Gastroesophageal sphincter (tissue), 4 donors: ENCODE results near the gene COL4A2. TPM values are rescaled to one million over a fixed set of nuclear protein-coding genes. Genes with fewer than 3 reads are reported as not detected.
"Not testable (repeated sequence)": the region's sequence is repeated elsewhere in the genome, so short reads cannot be mapped to it uniquely, and the experiment has no call there.

ENCODE experiments used
- ATAC-seq: fragments of 150-250 bp; one replicate; pipeline ENCODE4 v1.9.1; 2016; ENCODE audit warnings: mild to moderate bottlenecking, moderate library complexity
- H3K27ac ChIP-seq, 4 donors: fragments of 200-600 bp; sonication (generic) in 3 of 4; 1 replicate in 3 of 4; 2 replicates in 1 of 4; pipeline ENCODE4 v1.5.1; 2016 to 2019
- H3K27me3 ChIP-seq: fragments of 200-600 bp; sonication (generic); one replicate; pipeline ENCODE4 v1.5.1; 2019
- H3K36me3 ChIP-seq, 2 donors: fragments of 200-600 bp; sonication (generic); one replicate each; pipeline ENCODE4 v1.5.1; 2019; ENCODE audit warnings: control low read depth in 1 of 2
- H3K4me1 ChIP-seq, 3 donors: fragments of 200-600 bp; sonication (generic); 1 replicate in 2 of 3; 2 replicates in 1 of 3; pipeline ENCODE4 v1.5.1; 2016 to 2019; ENCODE audit warnings: control low read depth in 2 of 3
- H3K4me3 ChIP-seq, 2 donors: fragments of 200-600 bp; sonication (generic); one replicate each; pipeline ENCODE4 v1.5.1; 2019; ENCODE audit warnings: mild to moderate bottlenecking in 1 of 2, moderate library complexity in 1 of 2
- H3K9me3 ChIP-seq, 3 donors: fragments of 200-600 bp; sonication (generic); one replicate each; pipeline ENCODE4 v1.5.1; 2017 to 2019; ENCODE audit warnings: control low read depth in 2 of 3
- CTCF ChIP-seq, 4 experiments: fragments of 200-600 bp in 2 of 4; fragments of 450-650 bp in 2 of 4; sonication (generic) in 1 of 4; IDR thresholded peaks; one replicate each; pipeline ENCODE4 v1.5.1; 2017 to 2019; ENCODE audit warnings: antibody characterized with exemption in 4 of 4, mild to moderate bottlenecking in 2 of 4, moderate library complexity in 2 of 4
- EP300 ChIP-seq: sonication (generic); formaldehyde crosslinking; IDR thresholded peaks from one replicate; pipeline ENCODE4 v1.6.1; 2017; ENCODE audit warnings: antibody characterized with exemption, mild to moderate bottlenecking
- POLR2A ChIP-seq, 2 donors: fragments of 450-650 bp; IDR thresholded peaks; one replicate each; pipeline ENCODE4 v1.6.1; 2017; ENCODE audit warnings: antibody characterized with exemption in 2 of 2, mild to moderate bottlenecking in 2 of 2, moderate library complexity in 1 of 2
- POLR2AphosphoS5 ChIP-seq: sonication (generic); formaldehyde crosslinking; IDR thresholded peaks from one replicate; pipeline ENCODE4 v1.6.1; 2017; ENCODE audit warnings: antibody characterized with exemption
- WGBS, 2 donors: methylation state at CpG; one replicate each; pipeline ENCODE4 v1.1.5; 2018; ENCODE audit warnings: low coverage in 1 of 2; 5-methylcytosine and 5-hydroxymethylcytosine counted together
- total RNA-seq, 4 donors: library from RNA; depleted of rRNA; stranded (reverse); fragments of >200 nt; gene quantifications; one replicate each; pipeline ENCODE4 v1.1.0, GENCODE V29; 2016

COL4A2 gene
- total RNA-seq, 4 donors from 2014 or later = 478 to 945 (median 543) TPM

GRCh38 chr13:110393761-110394160, 86.7 kb downstream of the COL4A2 start:
- TF ChIP-seq POLR2AphosphoS5 (no peak), CTCF (IDR thresholded peaks at IDR 0.05) (no peak), POLR2A (IDR thresholded peaks at IDR 0.05) (no peak), EP300 (no peak)
- H3K27me3 ChIP-seq = no peaks in the 10 kb centered on the region
- H3K27ac ChIP-seq = peak overlapping the region; percentile 90 to 98 (median 94)
- H3K4me3 ChIP-seq = no peak overlapping the region
- H3K9me3 ChIP-seq = no peaks in the 10 kb centered on the region
- H3K36me3 ChIP-seq = no peaks in the 10 kb centered on the region
- ATAC-seq = no peak
- 83 to 96% methylated on average over 3 to 4 of the region's 4 CpGs for WGBS, 2 donors
- peaks cover 20 to 94% (median 25%) of the 10 kb centered on the region in 3 donors for H3K4me1 ChIP-seq

- TF ChIP-seq POLR2AphosphoS5 = peak; percentile 23
- TF ChIP-seq CTCF (IDR thresholded peaks at IDR 0.05) = no peak
- Histone ChIP-seq H3K27ac (peak overlapping the region; percentile 90 to 98 (median 94)), H3K36me3 (no peaks in the 10 kb centered on the region), H3K4me1 (peaks cover 21 to 94% (median 30%) of the 10 kb centered on the region in 3 donors), H3K9me3 (no peaks in the 10 kb centered on the region), H3K27me3 (no peaks in the 10 kb centered on the region), H3K4me3 (no peak overlapping the region)
- WGBS, 2 donors = 72 to 88% methylated on average over 7 to 10 of the region's 13 CpGs
- no peak for ATAC-seq
Measured at GRCh38 chr13:110394371-110394841, 87.3 kb downstream of the COL4A2 start.

- not testable (repeated sequence) for H3K36me3 ChIP-seq, H3K27me3 ChIP-seq, H3K4me3 ChIP-seq, ATAC-seq, H3K9me3 ChIP-seq
- peak overlapping the region; percentile 90 to 98 (median 94) for H3K27ac ChIP-seq
- 69 to 74% methylated on average over 10 to 14 of the region's 14 CpGs for WGBS, 2 donors
- peaks cover 25 to 94% (median 33%) of the 10 kb centered on the region in 3 donors for H3K4me1 ChIP-seq
- peak; percentile 61 for TF ChIP-seq EP300
- TF ChIP-seq POLR2AphosphoS5 = peak; percentile 94
Measured at GRCh38 chr13:110395616-110396015, 88.5 kb downstream of the COL4A2 start.

- H3K27ac ChIP-seq = peak overlapping the region; percentile 90 to 98 (median 94)
- peak; percentile 1 for ATAC-seq
- no peaks in the 10 kb centered on the region for H3K27me3 ChIP-seq
- no peak overlapping the region for H3K4me3 ChIP-seq
- H3K9me3 ChIP-seq = no peaks in the 10 kb centered on the region
- WGBS, 2 donors = 35 to 36% methylated on average over 6 of the region's 6 CpGs
- TF ChIP-seq EP300 (no peak), POLR2A (IDR thresholded peaks at IDR 0.05) (no peak), CTCF (IDR thresholded peaks at IDR 0.05) (no peak), POLR2AphosphoS5 (no peak)
- H3K4me1 ChIP-seq = peaks cover 25 to 94% (median 37%) of the 10 kb centered on the region in 3 donors
- no peaks in the 10 kb centered on the region for H3K36me3 ChIP-seq
Measured at GRCh38 chr13:110396476-110396875, 89.4 kb downstream of the COL4A2 start.

GRCh38 chr13:110396913-110397381, 89.9 kb downstream of the COL4A2 start:
- Histone ChIP-seq H3K4me1 (peaks cover 25 to 91% (median 37%) of the 10 kb centered on the region in 3 donors), H3K4me3 (peak overlapping the region; percentile 22 to 29)
- WGBS, 2 donors = 15 to 25% methylated on average over 6 to 11 of the region's 11 CpGs

More at GRCh38 chr13:110396913-110397381, 89.9 kb downstream of the COL4A2 start:
- Histone ChIP-seq H3K36me3 (no peaks in the 10 kb centered on the region), H3K9me3 (no peaks in the 10 kb centered on the region), H3K27ac (peak overlapping the region; percentile 90 to 98 (median 94)), H3K27me3 (no peaks in the 10 kb centered on the region)
- peak; percentile 94 for ATAC-seq
- TF ChIP-seq EP300 (peak; percentile 86), POLR2A (IDR thresholded peaks at IDR 0.05) (no peak), CTCF (IDR thresholded peaks at IDR 0.05) (no peak), POLR2AphosphoS5 (peak; percentile 96)
